ENCODE measurements around the gene THBS4.

- TF ChIP-seq EP300 (IDR thresholded peaks at IDR 0.05) (no peak), CTCF (IDR thresholded peaks at IDR 0.05) (no peak)
Measured at GRCh38 chr5:80010754-80011392, 24.3 kb upstream of the THBS4 start.

Measured in suprapubic skin (tissue), 3 donors.